Prostate gland (tissue), 2 donors: ENCODE measurements around the gene PIGC. TPM values are rescaled to one million over a fixed set of nuclear protein-coding genes. Genes with fewer than 3 reads are reported as not detected.
A peak's percentile ranks its signal among the peaks of the same experiment; 100 is the strongest.

Source experiments
- DNase-seq: peaks from one replicate; pipeline ENCODE4 v3.0.0-alpha.2; 2019; ENCODE audit warnings: low spot score
- H3K27ac ChIP-seq, 2 donors: fragments of 200-600 bp; sonication (generic); 2 replicates each; pipeline ENCODE4 v1.5.1; 2017 to 2019
- H3K27me3 ChIP-seq: fragments of 200-600 bp; sonication (generic); replicated peaks from 2 replicates; pipeline ENCODE4 v1.5.1; 2019; ENCODE audit not compliant: insufficient read depth
- H3K36me3 ChIP-seq, 2 donors: fragments of 200-600 bp; sonication (generic); 1 replicate in 1 of 2; 2 replicates in 1 of 2; pipeline versions ENCODE4 v1.5.1 to v1.8.1; 2017 to 2019
- H3K4me1 ChIP-seq: fragments of 200-600 bp; sonication (generic); replicated peaks from 2 replicates; pipeline ENCODE4 v1.5.1; 2019
- H3K4me3 ChIP-seq, 2 donors: fragments of 200-600 bp; sonication (generic); 2 replicates each; pipeline ENCODE4 v1.5.1; 2017 to 2019
- H3K9me3 ChIP-seq: fragments of 200-600 bp; sonication (generic); 2 replicates; pipeline ENCODE4 v1.5.1; 2017
- CTCF ChIP-seq, 4 experiments: fragments of 200-600 bp in 2 of 4; fragments of 450-650 bp in 2 of 4; sonication (generic) in 2 of 4; IDR thresholded peaks; 1 replicate in 3 of 4; 2 replicates in 1 of 4; pipeline ENCODE4 v1.5.1; 2016 to 2019; ENCODE audit warnings: antibody characterized with exemption in 4 of 4, mild to moderate bottlenecking in 2 of 4, moderate library complexity in 2 of 4
- POLR2A ChIP-seq: fragments of 450-650 bp; IDR thresholded peaks from one replicate; pipeline ENCODE4 v1.6.1; 2016; ENCODE audit warnings: antibody characterized with exemption, mild to moderate bottlenecking
- POLR2AphosphoS5 ChIP-seq: sonication (generic); formaldehyde crosslinking; IDR thresholded peaks from one replicate; pipeline ENCODE4 v1.6.1; 2017; ENCODE audit warnings: antibody characterized with exemption
- WGBS: methylation state at CpG from one replicate; pipeline ENCODE4 v1.1.5; 2018; 5-methylcytosine and 5-hydroxymethylcytosine counted together
- intact Hi-C: fragments of 100-400 bp; cut with DNase I; formaldehyde crosslinking; loops from one replicate; pipeline ENCODE4 v1.14.2; 2022
- total RNA-seq, 2 donors: library from RNA; depleted of rRNA; stranded (reverse); fragments of >200 nt; gene quantifications; one replicate each; pipeline ENCODE4 v1.1.0, GENCODE V29; 2016

The PIGC gene
- total RNA-seq, 2 donors from 2014 or later: 24.1 to 34.1 TPM

DNA sequence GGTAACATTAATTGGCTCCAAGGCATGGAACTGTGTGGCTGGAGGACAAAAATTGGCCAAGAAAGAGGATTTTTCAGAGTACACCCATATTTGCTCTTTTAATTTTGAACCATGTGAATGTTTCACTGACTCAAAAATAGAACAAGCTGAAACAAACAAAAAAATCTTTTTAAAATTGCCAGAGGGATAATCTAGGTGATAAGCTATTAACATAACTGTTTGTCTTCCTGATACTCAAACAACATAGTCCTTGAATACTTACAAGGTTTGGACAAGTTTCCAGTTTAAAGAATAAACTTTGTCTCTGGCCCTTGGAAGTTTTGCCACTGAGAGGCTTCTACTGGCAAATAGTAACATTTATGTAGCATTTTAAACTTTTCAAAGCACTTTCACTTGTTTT is 30.0 kb upstream of the PIGC start:
- no peak overlapping the region for H3K4me3 ChIP-seq
- intact Hi-C loops: no loop called here
- no peak for TF ChIP-seq POLR2A
- no peak for TF ChIP-seq POLR2AphosphoS5
- no peak for TF ChIP-seq CTCF (IDR thresholded peaks at IDR 0.05)
- H3K36me3 ChIP-seq: no peaks in the 10 kb centered on the region
- H3K4me1 ChIP-seq: no peaks in the 10 kb centered on the region
- H3K27me3 ChIP-seq: no peaks in the 10 kb centered on the region
- no peaks in the 10 kb centered on the region for H3K9me3 ChIP-seq
- H3K27ac ChIP-seq: no peak overlapping the region
- no peak for DNase-seq

DNA sequence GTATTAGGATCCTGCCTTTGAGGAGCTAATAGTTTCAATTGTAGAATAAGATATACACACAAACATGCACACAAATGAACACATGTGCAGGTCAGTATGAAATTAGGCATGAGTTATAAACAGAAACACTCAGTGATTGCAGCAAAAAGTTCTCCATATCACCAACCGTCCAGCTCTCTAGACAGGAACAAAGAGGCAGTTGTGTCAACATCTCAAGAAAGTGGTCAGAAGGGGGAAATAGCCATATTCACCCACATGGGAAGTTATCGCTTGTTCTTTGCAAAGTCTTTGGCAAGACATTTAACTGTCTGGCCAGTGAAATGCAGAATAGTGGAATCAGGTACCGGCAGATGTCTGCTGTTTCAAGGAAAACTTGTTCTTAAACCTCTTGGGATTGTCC is 29.4 kb upstream of the PIGC start:
- Histone ChIP-seq H3K27ac (no peak overlapping the region), H3K4me3 (no peak overlapping the region), H3K36me3 (no peaks in the 10 kb centered on the region), H3K27me3 (no peaks in the 10 kb centered on the region), H3K4me1 (no peaks in the 10 kb centered on the region), H3K9me3 (no peaks in the 10 kb centered on the region)
- no peak for DNase-seq
- TF ChIP-seq POLR2A (no peak), CTCF (IDR thresholded peaks at IDR 0.05) (no peak), POLR2AphosphoS5 (no peak)
- intact Hi-C loops: no loop called here
- 25% methylated on average over 3 of the region's 3 CpGs for WGBS

- Histone ChIP-seq H3K4me3 (no peak overlapping the region), H3K27me3 (no peaks in the 10 kb centered on the region), H3K9me3 (no peaks in the 10 kb centered on the region), H3K27ac (no peak overlapping the region), H3K36me3 (no peaks in the 10 kb centered on the region), H3K4me1 (no peaks in the 10 kb centered on the region)
- WGBS: 64% methylated on average over 1 of the region's 1 CpG
- TF ChIP-seq POLR2AphosphoS5 (no peak), POLR2A (no peak), CTCF (IDR thresholded peaks at IDR 0.05) (no peak)
- intact Hi-C loops: no loop called here
- DNase-seq: no peak
These were observed 28.6 kb upstream of the PIGC start for GRCh38 chr1:172472495-172472894.

DNA sequence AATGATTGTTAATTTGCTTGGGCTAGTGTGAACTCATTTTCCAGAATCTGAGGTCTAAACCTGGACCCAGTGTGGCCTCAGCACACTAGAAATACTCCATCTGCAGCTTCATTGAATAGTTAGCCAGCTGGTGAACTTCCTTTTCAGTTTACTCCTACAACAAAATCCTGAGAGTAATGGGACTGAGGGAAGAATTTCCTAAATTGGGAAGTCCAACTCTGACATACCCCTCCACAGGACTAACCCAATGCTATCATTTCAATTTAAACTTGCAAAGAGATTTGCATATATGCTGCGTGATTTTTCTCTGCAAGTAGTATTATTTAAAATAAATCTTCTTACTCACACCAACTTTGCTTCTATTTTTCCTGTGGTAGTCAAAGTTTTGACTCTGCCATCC is 27.8 kb upstream of the PIGC start:
- Histone ChIP-seq H3K27ac (no peak overlapping the region), H3K9me3 (no peaks in the 10 kb centered on the region), H3K4me1 (no peaks in the 10 kb centered on the region), H3K36me3 (no peaks in the 10 kb centered on the region), H3K27me3 (no peaks in the 10 kb centered on the region), H3K4me3 (no peak overlapping the region)
- 96% methylated on average over 1 of the region's 1 CpG for WGBS
- no peak for TF ChIP-seq POLR2AphosphoS5
- intact Hi-C loops: no loop called here
- no peak for DNase-seq

GRCh38 chr1:172470149-172470548 is 26.3 kb upstream of the PIGC start:
- Histone ChIP-seq H3K36me3 (no peaks in the 10 kb centered on the region), H3K9me3 (no peaks in the 10 kb centered on the region), H3K4me3 (no peak overlapping the region), H3K27me3 (no peaks in the 10 kb centered on the region), H3K4me1 (no peaks in the 10 kb centered on the region), H3K27ac (no peak overlapping the region)
- intact Hi-C loops: no loop called here
- no peak for DNase-seq
- no peak for TF ChIP-seq CTCF (IDR thresholded peaks at IDR 0.05)
- no peak for TF ChIP-seq POLR2A
- TF ChIP-seq POLR2AphosphoS5: peak; percentile 36
- 36% methylated on average over 2 of the region's 2 CpGs for WGBS
